GM12801 (cell line): ENCODE measurements around the gene HNF4A.

ENCODE experiments used
- CTCF ChIP-seq: IDR thresholded peaks from one replicate; pipeline ENCODE4 v1.5.1; 2011; ENCODE audit warnings: control low read depth; ENCODE audit not compliant: insufficient read length; ENCODE audit errors: extremely low read depth

HNF4A gene

DNA sequence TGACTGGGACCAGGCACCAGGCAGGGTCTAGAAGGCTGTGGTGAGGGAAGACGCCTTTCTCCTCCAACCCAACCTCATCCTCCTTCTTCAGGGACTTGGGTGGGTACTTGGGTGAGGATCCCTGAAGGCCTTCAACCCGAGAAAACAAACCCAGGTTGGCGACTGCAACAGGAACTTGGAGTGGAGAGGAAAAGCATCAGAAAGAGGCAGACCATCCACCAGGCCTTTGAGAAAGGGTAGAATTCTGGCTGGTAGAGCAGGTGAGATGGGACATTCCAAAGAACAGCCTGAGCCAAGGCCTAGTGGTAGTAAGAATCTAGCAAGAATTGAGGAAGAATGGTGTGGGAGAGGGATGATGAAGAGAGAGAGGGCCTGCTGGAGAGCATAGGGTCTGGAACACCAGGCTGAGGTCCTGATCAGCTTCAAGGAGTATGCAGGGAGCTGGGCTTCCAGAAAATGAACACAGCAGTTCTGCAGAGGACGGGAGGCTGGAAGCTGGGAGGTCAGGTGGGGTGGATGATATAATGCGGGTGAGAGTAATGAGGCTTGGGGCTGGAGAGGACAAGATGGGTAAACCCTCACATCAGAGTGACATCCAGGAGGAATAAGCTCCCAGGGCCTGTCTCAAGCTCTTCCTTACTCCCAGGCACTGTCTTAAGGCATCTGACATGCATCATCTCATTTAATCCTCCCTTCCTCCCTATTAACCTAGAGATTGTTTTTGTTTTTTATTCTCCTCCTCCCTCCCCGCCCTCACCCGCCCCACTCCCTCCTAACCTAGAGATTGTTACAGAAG, 75.0 kb downstream of the HNF4A start:
- TF ChIP-seq CTCF, result no peak

DNA sequence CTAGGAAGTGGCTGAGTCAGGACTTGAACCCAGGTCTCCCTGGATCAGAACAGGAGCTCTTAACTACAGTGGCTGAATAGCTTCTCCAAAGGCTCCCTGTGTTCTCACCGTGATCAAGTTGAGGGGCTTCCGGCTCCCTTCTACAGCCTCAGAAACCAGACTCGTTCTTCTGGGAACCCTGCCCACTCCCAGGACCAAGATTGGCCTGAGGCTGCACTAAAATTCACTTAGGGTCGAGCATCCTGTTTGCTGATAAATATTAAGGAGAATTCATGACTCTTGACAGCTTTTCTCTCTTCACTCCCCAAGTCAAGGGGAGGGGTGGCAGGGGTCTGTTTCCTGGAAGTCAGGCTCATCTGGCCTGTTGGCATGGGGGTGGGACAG, 75.6 kb downstream of the HNF4A start:
- no peak for TF ChIP-seq CTCF

DNA sequence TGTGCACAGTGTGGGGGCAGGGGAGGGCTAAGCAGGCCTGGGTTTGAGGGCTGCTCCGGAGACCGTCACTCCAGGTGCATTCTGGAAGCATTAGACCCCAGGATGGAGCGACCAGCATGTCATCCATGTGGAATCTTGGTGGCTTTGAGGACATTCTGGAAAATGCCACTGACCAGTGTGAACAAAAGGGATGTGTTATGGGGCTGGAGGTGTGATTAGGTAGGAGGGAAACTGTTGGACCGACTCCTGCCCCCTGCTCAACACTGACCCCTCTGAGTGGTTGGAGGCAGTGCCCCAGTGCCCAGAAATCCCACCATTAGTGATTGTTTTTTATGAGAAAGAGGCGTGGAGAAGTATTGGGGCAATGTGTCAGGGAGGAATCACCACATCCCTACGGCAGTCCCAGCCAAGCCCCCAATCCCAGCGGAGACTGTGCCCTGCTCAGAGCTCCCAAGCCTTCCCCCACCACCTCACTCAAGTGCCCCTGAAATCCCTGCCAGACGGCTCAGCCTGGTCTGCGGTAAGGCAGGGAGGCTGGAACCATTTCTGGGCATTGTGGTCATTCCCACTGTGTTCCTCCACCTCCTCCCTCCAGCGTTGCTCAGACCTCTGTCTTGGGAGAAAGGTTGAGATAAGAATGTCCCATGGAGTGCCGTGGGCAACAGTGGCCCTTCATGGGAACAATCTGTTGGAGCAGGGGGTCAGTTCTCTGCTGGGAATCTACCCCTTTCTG, 76.2 kb downstream of the HNF4A start:
- TF ChIP-seq CTCF, result no peak

DNA sequence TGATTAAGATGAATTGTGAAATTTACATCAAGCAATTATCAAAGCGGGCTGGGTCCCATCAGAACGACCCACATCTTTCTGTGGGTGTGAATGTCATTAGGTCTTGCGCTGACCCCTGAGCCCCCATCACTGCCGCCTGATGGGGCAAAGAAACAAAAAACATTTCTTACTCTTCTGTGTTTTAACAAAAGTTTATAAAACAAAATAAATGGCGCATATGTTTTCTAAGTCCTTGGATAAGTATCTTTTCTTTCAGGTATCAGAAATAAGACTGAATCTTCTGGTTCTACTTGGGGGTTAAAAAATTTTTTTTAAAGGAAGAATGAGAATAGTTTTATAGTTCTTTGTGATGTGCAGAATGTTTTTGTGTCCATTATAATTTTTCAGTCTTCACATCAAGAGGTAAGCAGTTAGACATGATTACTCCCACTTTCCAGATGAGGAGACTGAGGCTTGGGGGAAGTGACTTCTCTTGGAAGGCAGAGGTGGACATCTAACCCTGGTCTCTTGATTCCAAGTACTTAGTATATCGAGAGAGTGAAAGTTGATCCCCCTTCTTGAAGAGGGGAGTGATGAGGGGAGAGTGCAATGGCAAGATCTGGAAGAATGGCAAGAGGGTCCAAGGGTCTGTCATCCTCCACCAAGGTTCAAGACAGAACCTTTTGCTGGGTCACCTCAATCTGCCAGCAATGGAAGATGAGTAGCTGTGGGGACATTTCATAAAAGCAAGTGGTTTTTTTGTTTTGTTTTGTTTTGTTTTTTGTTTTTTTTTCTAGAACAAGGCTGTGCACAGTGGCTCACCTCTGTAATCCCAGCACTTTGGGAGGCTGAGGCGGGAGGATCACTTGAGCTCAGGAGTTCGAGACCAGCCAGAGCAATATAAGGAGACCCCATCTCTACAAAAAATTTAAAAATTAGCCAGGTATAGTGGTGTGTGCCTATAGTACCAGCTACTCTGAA, 77.4 kb downstream of the HNF4A start:
- no peak for TF ChIP-seq CTCF

GRCh38 chr20:44433751-44434538, 78.4 kb downstream of the HNF4A start:
- no peak for TF ChIP-seq CTCF

DNA sequence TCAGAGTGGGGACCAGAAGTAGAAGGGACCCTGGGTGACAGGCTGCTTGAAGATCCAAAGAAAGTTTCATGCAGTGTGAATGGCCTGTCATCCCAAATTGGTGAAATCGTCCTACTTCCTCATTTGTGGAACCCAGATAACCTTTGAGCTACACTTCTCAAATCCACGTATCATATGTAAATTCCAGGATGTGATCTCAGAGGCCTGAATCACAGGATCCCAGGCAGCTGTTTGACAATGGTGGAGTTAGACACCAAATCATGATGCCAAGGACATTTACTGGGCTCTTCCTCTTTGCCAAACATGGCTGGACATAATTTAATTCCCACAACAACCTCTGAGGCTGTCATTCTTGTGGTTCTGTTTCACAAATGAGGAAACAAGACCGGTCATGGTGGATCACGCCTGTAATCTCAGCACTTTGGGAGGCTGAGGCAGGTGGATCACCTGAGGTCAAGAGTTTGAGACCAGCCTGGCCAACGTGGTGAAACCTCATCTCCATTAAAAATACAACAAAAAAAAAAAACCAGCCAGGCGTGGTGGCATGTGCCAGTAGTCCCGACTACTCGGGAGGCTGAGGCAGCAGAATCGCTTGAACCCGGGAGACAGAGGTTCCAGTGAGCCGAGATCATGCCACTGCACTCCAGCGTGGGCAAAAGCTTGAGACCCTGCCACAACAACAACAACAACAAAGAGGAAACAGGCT, 80.3 kb downstream of the HNF4A start:
- no peak for TF ChIP-seq CTCF
